K562 (cell line): ENCODE measurements around the gene C10orf95. TPM values are rescaled to one million over a fixed set of nuclear protein-coding genes. Genes with fewer than 3 reads are reported as not detected.

Source experiments
- BHLHE40 ChIP-seq: IDR thresholded peaks from 2 replicates; pipeline ENCODE4 v1.6.1; 2011; ENCODE audit warnings: low read length, improper control_type of control experiment
- CBX1 ChIP-seq: sonication (generic); IDR thresholded peaks from 2 replicates; pipeline ENCODE4 v1.6.1; 2016; ENCODE audit warnings: antibody characterized with exemption, low read depth, mild to moderate bottlenecking
- CCAR2 ChIP-seq: fragments of 200-400 bp; formaldehyde crosslinking; IDR thresholded peaks from 2 replicates; pipeline ENCODE4 v1.6.1; 2017; ENCODE audit warnings: mild to moderate bottlenecking, low read depth, low read length
- CHD1 ChIP-seq: fragments of 200-600 bp; sonication (generic); IDR thresholded peaks from one replicate; pipeline ENCODE4 v1.6.1; 2012; ENCODE audit warnings: mild to moderate bottlenecking, moderate library complexity, low read length, inconsistent platforms
- CTCF ChIP-seq, 3 experiments: IDR thresholded peaks in 2 of 3; conservative IDR thresholded peaks in 1 of 3; 2 replicates each; pipeline ENCODE4 v1.5.1; 2011 to 2012; ENCODE audit warnings: low read length in 3 of 3, mild to moderate bottlenecking in 3 of 3, control low read depth in 2 of 3, improper control_type of control experiment in 1 of 3, inconsistent platforms in 1 of 3, low read depth in 1 of 3, mixed read lengths in 1 of 3, moderate library complexity in 1 of 3; ENCODE audit not compliant: insufficient read depth in 2 of 3
- DNMT1 ChIP-seq: fragments of 450-650 bp; IDR thresholded peaks from 2 replicates; pipeline ENCODE4 v1.6.1; 2016; ENCODE audit warnings: antibody characterized with exemption, mild to moderate bottlenecking
- GABPA ChIP-seq: fragments of 200-800 bp; sonication (Bioruptor generic); conservative IDR thresholded peaks from 2 replicates; pipeline ENCODE4 v1.6.1; 2016; ENCODE audit warnings: low read depth, missing genetic modification characterization, missing compliant biosample characterization
- GMEB1 ChIP-seq: fragments of 250-450 bp; sonication (Bioruptor Pico); IDR thresholded peaks from 2 replicates; pipeline ENCODE4 v1.4.0; 2020; ENCODE audit warnings: mild to moderate bottlenecking
- HMBOX1 ChIP-seq: sonication (generic); IDR thresholded peaks from 2 replicates; pipeline ENCODE4 v1.6.1; 2016
- L3MBTL2 ChIP-seq: fragments of 450-650 bp; IDR thresholded peaks from 2 replicates; pipeline ENCODE4 v1.6.1; 2016; ENCODE audit warnings: mild to moderate bottlenecking, moderate library complexity
- PHF8 ChIP-seq: fragments of 200-600 bp; sonication (generic); IDR thresholded peaks from 2 replicates; pipeline ENCODE4 v1.6.1; 2012; ENCODE audit warnings: mixed run types, mild to moderate bottlenecking, inconsistent platforms, low read length, moderate library complexity, borderline replicate concordance
- RAD21 ChIP-seq, 2 experiments: fragments of 250-450 bp in 1 of 2; fragments of 450-650 bp in 1 of 2; sonication (Bioruptor Pico) in 1 of 2; formaldehyde crosslinking in 1 of 2; IDR thresholded peaks in 1 of 2; conservative IDR thresholded peaks in 1 of 2; 2 replicates each; pipeline versions ENCODE4 v1.4.0 to v1.8.0; 2020 to 2022; ENCODE audit warnings: mild to moderate bottlenecking in 2 of 2, moderate library complexity in 1 of 2
- SLC30A9 ChIP-seq: fragments of 250-450 bp; sonication (Bioruptor Pico); IDR thresholded peaks from 2 replicates; pipeline ENCODE4 v1.8.0; 2022; ENCODE audit warnings: mild to moderate bottlenecking, moderate library complexity
- SMAD4 ChIP-seq: fragments of 250-450 bp; sonication (Bioruptor Pico); conservative IDR thresholded peaks from 2 replicates; pipeline ENCODE4 v1.8.0; 2021; ENCODE audit warnings: inconsistent platforms, mild to moderate bottlenecking, moderate library complexity
- ZC3H4 ChIP-seq: sonication (generic); formaldehyde crosslinking; IDR thresholded peaks from 2 replicates; pipeline ENCODE4 v1.9.0; 2021; ENCODE audit warnings: missing genetic modification reagents, borderline replicate concordance
- ZNF280A ChIP-seq: fragments of 450-650 bp; IDR thresholded peaks from 2 replicates; pipeline ENCODE4 v1.6.1; 2018; ENCODE audit warnings: mild to moderate bottlenecking, low read depth; ENCODE audit not compliant: partially characterized antibody
- ZNF41 ChIP-seq: fragments of 250-450 bp; sonication (Bioruptor Pico); conservative IDR thresholded peaks from 2 replicates; pipeline ENCODE4 v1.4.0; 2020; ENCODE audit warnings: mild to moderate bottlenecking
- ZNF699 ChIP-seq: fragments of 250-450 bp; sonication (Bioruptor Pico); IDR thresholded peaks from 2 replicates; pipeline ENCODE4 v1.8.0; 2021; ENCODE audit warnings: mild to moderate bottlenecking, moderate library complexity; ENCODE audit not compliant: insufficient replicate concordance
- polyA plus RNA-seq, 8 experiments: library from polyadenylated mRNA; depleted of rRNA in 4 of 8; stranded (reverse) in 5 of 8; unstranded in 3 of 8; fragments of >200 nt; fragmentation: Nextera tagmentation in 2 of 8; fragmentation: Illumina TruSeq in 1 of 8; extraction: Ambion mirVana in 2 of 8; extraction: Trizol in 1 of 8; gene quantifications; 2 replicates each; pipeline versions ENCODE4 v1.2.1 to v1.2.3, GENCODE V29; 2011 to 2014; ENCODE audit warnings: inconsistent platforms in 1 of 8, missing spikeins in 1 of 8
- total RNA-seq, 7 experiments: library from RNA; depleted of rRNA in 6 of 7; stranded (reverse); fragments of >200 nt in 6 of 7; fragmentation: Illumina TruSeq in 2 of 7; extraction: Trizol in 2 of 7; gene quantifications; 2 replicates each; pipeline versions ENCODE4 v1.2.1 to v1.2.3, GENCODE V29; 2011 to 2021; ENCODE audit warnings: low replicate concordance in 1 of 7

Gene C10orf95
- total and polyA plus RNA-seq, 9 of the 15 experiments (the other 6 are each of a cell fraction or from before 2014, with no cell fraction given) = 0.03 to 0.41 (median 0.17) TPM; not detected in 1

- TF ChIP-seq CHD1 (peak; percentile 17), GABPA (tag) (peak; percentile 49), BHLHE40 (peak; percentile 59; the same call in 1 of the 2 replicates), ZC3H4 (CRISPR knock-in tag) (peak; percentile 23; the same call in 1 of the 2 replicates), SMAD4 (CRISPR knock-in tag) (peak; percentile 85), ZNF41 (CRISPR knock-in tag) (no peak), CTCF (IDR thresholded peaks at IDR 0.05 in 2 of 3, conservative IDR thresholded peaks at IDR 0.05 in 1 of 3; ENCODE audit: insufficient read depth in 2 of 3, low read depth in 1 of 3, low read length in 3 of 3) (no peak), CBX1 (peak; percentile 25; the same call in 1 of the 2 replicates), CCAR2 (no peak), ZNF699 (CRISPR knock-in tag) (no peak), DNMT1 (no peak), L3MBTL2 (peak; percentile 95), HMBOX1 (no peak), PHF8 (peak; percentile 62; the same call in 1 of the 2 replicates), SLC30A9 (no peak), GMEB1 (CRISPR knock-in tag) (peak; percentile 97), RAD21 (CRISPR knock-in tag; conservative IDR thresholded peaks at IDR 0.05 in 1 of 2, IDR thresholded peaks at IDR 0.05 in 1 of 2) (0 out of 4 replicates have a peak, but pooled peaks of 1 of the 2 experiments have one; percentile 7), ZNF280A (no peak)
Measured at GRCh38 chr10:102450374-102451104, 804 bp downstream of the C10orf95 start (continued).
